Neural cell (in vitro differentiated cells): ENCODE results near the gene MFSD1.

Experiments used
- CTCF ChIP-seq: fragments of 450-650 bp; IDR thresholded peaks from 2 replicates; pipeline ENCODE4 v1.5.1; 2014; ENCODE audit warnings: antibody characterized with exemption, mild to moderate bottlenecking, moderate library complexity; ENCODE audit not compliant: poor library complexity, severe bottlenecking
- EZH2 ChIP-seq: fragments of 200-600, 300-800 bp; shearing (Covaris generic), sonication (generic); IDR thresholded peaks from 2 replicates; pipeline ENCODE4 v1.6.1; 2014; ENCODE audit warnings: antibody characterized with exemption, low read length, borderline replicate concordance, mild to moderate bottlenecking; ENCODE audit not compliant: insufficient read depth, poor library complexity, severe bottlenecking
- MXI1 ChIP-seq: fragments of 450-650 bp; conservative IDR thresholded peaks from 2 replicates; pipeline ENCODE4 v1.6.1; 2014; ENCODE audit warnings: antibody characterized with exemption, mild to moderate bottlenecking; ENCODE audit not compliant: poor library complexity, severe bottlenecking
- REST ChIP-seq: IDR thresholded peaks from 2 replicates; pipeline ENCODE4 v1.6.1; 2012; ENCODE audit warnings: borderline replicate concordance
- SMC3 ChIP-seq: fragments of 450-650 bp; conservative IDR thresholded peaks from 2 replicates; pipeline ENCODE4 v1.6.1; 2014; ENCODE audit warnings: antibody characterized with exemption, mild to moderate bottlenecking, moderate library complexity; ENCODE audit not compliant: poor library complexity
- TAF1 ChIP-seq: IDR thresholded peaks from 2 replicates; pipeline ENCODE4 v1.6.1; 2012; ENCODE audit warnings: low read depth

- no peak for TF ChIP-seq REST
- no peak for TF ChIP-seq TAF1
- TF ChIP-seq CTCF = no peak
- TF ChIP-seq EZH2 = no peak
- TF ChIP-seq SMC3 = no peak
- TF ChIP-seq MXI1 = no peak
These were observed 653 bp upstream of the MFSD1 start for GRCh38 chr3:158801201-158801600.
